MM.1S (cell line): ENCODE data around the gene PET100.

Experiments used
- CTCF ChIP-seq: fragments of 300-600 bp; sonication (generic); IDR thresholded peaks from 2 replicates; pipeline ENCODE4 v1.5.1; 2016; ENCODE audit warnings: antibody characterized with exemption, low read length, mixed read lengths
- EZH2 ChIP-seq: fragments of 300-600 bp; sonication (generic); optimal IDR thresholded peaks from 2 replicates; pipeline ENCODE3; 2017; ENCODE audit warnings: low read depth, mild to moderate bottlenecking, antibody characterized with exemption, low read length, mixed read lengths
- EZH2phosphoT487 ChIP-seq: fragments of 300-600 bp; sonication (generic); IDR thresholded peaks from 2 replicates; pipeline ENCODE4 v1.6.1; 2018; ENCODE audit warnings: antibody characterized with exemption, low read length

- no peak for TF ChIP-seq CTCF
- no peak for TF ChIP-seq EZH2
- TF ChIP-seq EZH2phosphoT487: no peak
These were observed 12.9 kb downstream of the PET100 start for GRCh38 chr19:7642295-7643030.
